ENCODE measurements around the gene H3-3A. TPM values are rescaled to one million over a fixed set of nuclear protein-coding genes. Genes with fewer than 3 reads are reported as not detected.

Gene H3-3A
- total RNA-seq, 1 donor from 2014 or later = 1,150 TPM

DNA sequence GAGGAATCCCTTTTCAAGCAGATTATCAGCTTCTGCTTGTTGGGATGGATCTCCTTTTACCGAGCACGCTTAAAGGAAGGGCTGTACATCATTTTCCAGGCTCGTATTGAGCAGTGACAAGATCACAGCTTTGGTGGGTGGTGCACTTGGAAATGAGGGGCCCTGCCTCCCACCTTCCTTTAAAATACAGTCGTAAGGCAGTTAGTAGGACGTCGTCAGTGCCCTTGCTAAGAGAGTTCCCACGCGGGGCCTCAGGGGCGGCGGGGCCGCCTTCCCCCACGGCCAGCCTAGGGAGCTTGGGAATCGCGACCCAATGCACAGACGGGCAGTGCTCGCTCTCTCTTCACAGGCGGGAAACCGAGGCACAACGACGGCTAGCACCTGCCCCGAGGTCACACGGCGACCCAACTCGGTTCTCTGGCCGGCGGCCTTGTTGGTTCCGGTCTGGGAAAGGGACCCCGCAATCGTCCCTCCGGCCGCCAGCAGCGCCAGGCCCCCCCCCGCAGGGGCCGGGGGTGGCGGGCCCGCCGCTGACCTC is 58.6 kb downstream of the H3-3A start:
- Mint-ChIP-seq H3K4me3 (ENCODE audit: unreplicated experiment) (peak overlapping the region; percentile 83), H3K27ac (ENCODE audit: unreplicated experiment) (peak overlapping the region; percentile 60), H3K9me3 (ENCODE audit: unreplicated experiment) (peaks cover 6% of the 10 kb centered on the region), H3K4me1 (ENCODE audit: low read depth, unreplicated experiment) (peaks cover 20% of the 10 kb centered on the region), H3K36me3 (ENCODE audit: unreplicated experiment) (no peaks in the 10 kb centered on the region), H3K27me3 (ENCODE audit: unreplicated experiment) (peaks cover 12% of the 10 kb centered on the region)
- DNase-seq = no peak
- no peak for TF ChIP-seq CTCF (IDR thresholded peaks at IDR 0.05; ENCODE audit: partially characterized antibody, unreplicated experiment)

Other genes starting within 250 kb of the H3-3A start
- 1.1 TPM for gene TMEM63A, start 180.3 kb upstream of the H3-3A start, total RNA-seq (ENCODE audit: unreplicated experiment)
- 2.3 TPM for gene LEFTY1, start 173.6 kb upstream of the H3-3A start, total RNA-seq (ENCODE audit: unreplicated experiment)
- 36.6 TPM for gene PYCR2, start 138.5 kb upstream of the H3-3A start, total RNA-seq (ENCODE audit: unreplicated experiment)
- 5.0 TPM for gene LEFTY2, start 121.5 kb upstream of the H3-3A start, total RNA-seq (ENCODE audit: unreplicated experiment)
- gene SDE2, start 63.4 kb upstream of the H3-3A start, total RNA-seq (ENCODE audit: unreplicated experiment) = 19.6 TPM
- 33.7 TPM for gene ACBD3, start 124.0 kb downstream of the H3-3A start, total RNA-seq (ENCODE audit: unreplicated experiment)
- 0.54 TPM for gene MIXL1, start 160.9 kb downstream of the H3-3A start, total RNA-seq (ENCODE audit: unreplicated experiment)
- 7.1 TPM for gene LIN9, start 246.4 kb downstream of the H3-3A start, total RNA-seq (ENCODE audit: unreplicated experiment)

Measured in glutamatergic neuron (in vitro differentiated cells).